RWPE1 (cell line): Measurements from ENCODE around the gene CRTC3.
"Not testable (repeated sequence)": the region's sequence is repeated elsewhere in the genome, so short reads cannot be mapped to it uniquely, and the experiment has no call there.

Source experiments
- CTCF ChIA-PET: fragments of 350-600 bp; sonication (Branson Sonifier 250); formaldehyde crosslinking; extraction: SDS; loops from one replicate; lab custom pipeline; 2021; lab: Yijun Ruan, JAX
- POLR2A ChIA-PET: fragments of 400-600 bp; formaldehyde crosslinking; extraction: SDS; loops from one replicate; lab custom pipeline; 2020; ENCODE audit warnings: antibody characterized with exemption; ENCODE audit not compliant: low non-redundant PET; lab: Yijun Ruan, JAX
- DNase-seq: peaks from one replicate; pipeline ENCODE4 v3.0.0; 2012; ENCODE audit warnings: low spot score
- H3K27ac ChIP-seq: fragments of 450-650 bp; 2 replicates; pipeline ENCODE4 v1.5.1; 2017
- CTCF ChIP-seq: fragments of 450-650 bp; conservative IDR thresholded peaks from 2 replicates; pipeline ENCODE4 v1.5.1; 2017; ENCODE audit warnings: low read depth, mild to moderate bottlenecking

CRTC3 gene

DNA sequence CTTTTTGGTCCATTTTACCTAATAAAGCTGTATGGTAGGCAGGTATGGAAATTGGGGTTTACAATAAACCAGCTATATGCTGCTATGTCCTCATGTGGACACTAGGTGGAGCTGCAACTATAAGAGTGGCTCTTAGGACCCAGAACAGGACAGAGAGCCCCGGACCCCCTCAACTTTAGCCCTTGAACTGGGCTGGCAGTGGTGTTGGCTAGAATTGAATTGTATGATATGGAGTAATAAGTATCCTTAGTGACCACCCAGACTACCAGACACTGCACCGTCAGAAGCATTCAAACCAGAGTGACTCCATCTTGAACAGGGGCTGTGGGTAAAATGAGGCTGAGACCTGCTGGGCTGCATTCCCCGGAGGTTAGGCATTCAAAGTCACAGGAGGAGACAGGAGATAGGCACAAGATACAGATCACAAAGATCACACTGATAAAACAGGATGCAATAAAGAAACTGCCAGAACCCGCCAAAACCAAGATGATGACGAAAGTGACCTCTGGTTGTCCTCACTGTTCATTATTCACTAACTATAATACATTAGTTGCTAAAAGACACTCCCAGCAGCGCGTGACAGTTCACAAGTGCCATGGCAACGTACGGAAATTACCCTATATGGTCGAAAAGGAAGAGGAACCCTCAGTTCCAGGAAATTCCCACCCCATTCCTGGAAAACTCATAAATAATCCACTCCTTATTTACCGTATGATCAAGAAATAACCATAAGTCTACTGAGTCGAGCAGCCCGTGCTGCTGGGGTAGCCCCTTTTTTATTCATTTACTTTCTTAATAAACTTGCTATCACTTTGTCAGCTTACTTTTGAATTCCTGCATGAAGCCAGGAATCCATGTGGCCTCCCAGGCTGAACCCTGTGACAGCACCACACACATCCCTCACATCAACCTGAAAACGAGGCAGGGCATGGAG, 118.7 kb downstream of the CRTC3 start:
- CTCF ChIA-PET: interaction anchor here (0.6 to 2.2 kb wide), 17 partner anchors 11 to 370 kb away, joined by 3 to 35 read pairs (median 5); partner anchors contain the start of genes BLM, FES and UNC45A
- POLR2A ChIA-PET: no interaction called here
- DNase-seq: peak; percentile 74

GRCh38 chr15:90650117-90650955, 120.6 kb downstream of the CRTC3 start:
- POLR2A ChIA-PET: no interaction called here
- TF ChIP-seq CTCF: no peak
- CTCF ChIA-PET: interaction anchor here (0.5 to 0.6 kb wide), 3 partner anchors 32 to 1086 kb away, joined by 3 to 4 read pairs (median 3); no protein-coding TSS in a partner anchor
- DNase-seq: no peak
- H3K27ac ChIP-seq: no peak overlapping the region

More for the DNA sequence above, 118.7 kb downstream of the CRTC3 start:
- no peak overlapping the region; the same call in 1 of the 2 replicates for H3K27ac ChIP-seq
- TF ChIP-seq CTCF: peak; percentile 95

DNA sequence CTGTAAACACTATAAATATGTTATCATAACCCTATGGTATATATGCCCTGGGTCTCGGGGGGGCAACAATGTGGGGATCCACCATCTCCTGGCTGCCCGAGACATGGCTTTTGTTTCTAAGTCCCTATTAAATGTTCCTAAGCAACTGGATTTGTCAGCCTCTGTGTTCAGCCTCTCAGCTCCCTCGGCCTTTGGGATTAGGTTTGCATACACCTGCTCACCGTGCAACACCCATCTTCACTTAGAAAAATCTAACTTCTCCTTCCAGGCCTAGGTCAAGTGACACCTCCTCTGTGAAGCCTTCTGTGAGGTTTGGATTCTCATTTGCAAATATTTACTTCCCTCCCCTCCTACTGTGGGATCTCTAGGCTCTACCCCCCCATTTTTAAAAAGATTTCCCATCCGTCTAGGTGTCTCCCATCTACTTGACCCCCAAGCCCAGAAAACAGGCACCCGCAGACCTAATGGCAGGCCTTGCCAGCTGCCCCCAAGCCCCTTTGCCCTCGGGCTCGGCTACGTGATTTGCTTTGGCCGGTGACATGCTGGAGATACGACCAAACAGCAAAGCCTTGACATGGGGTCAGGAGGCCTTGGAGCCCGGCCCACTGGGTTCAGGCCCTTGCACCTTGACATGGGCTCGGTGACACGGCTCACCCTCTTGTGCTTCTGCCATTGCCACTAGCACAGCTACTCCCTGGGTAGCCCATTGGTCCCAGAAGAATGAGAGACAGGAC, 121.4 kb downstream of the CRTC3 start:
- no peak for TF ChIP-seq CTCF
- DNase-seq: no peak
- ChIA-PET POLR2A (no interaction called here), CTCF (interaction anchor here (0.5 to 0.6 kb wide), 2 partner anchors 17 to 33 kb away, joined by 3 to 4 read pairs; no protein-coding TSS in a partner anchor)
- H3K27ac ChIP-seq: no peak overlapping the region

GRCh38 chr15:90654233-90655136, 124.8 kb downstream of the CRTC3 start:
- ChIA-PET POLR2A (no interaction called here), CTCF (interaction anchor here (0.6 kb wide), 1 partner anchor 99 kb away, joined by 4 read pairs; no protein-coding TSS in a partner anchor)
- DNase-seq: no peak
- no peak overlapping the region for H3K27ac ChIP-seq
- TF ChIP-seq CTCF: no peak

DNA sequence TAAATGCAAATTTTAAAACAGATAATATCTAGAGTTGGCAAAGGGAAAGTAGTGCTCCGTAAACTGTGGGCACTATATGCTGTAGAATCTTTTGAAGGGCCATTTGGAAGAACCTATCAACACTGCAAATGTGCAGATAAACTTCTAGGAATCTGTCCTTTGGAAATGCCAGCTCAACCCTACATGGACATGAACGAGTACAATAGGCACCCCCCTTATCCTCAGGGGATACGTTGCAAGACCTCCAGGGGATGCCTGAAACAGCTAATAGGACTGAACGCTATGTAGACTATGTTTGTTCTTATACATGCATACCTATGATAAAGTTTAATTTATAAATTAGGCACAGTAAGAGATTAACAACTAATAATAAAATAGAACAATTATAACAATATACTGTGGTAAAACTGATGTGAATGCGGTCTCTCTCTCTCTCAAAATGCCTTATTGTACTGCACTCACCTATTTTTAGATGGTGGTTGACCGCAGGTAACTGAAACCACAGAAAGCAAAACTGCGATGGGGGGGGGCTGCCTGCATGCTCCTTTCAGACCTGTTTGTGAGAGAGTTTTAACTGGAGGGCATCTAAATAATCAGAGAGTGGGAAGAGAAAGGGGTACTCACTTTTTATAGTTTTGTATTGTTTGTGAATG, 127.9 kb downstream of the CRTC3 start:
- POLR2A ChIA-PET: not testable (repeated sequence)

More for the DNA sequence above, 127.9 kb downstream of the CRTC3 start:
- DNase-seq, H3K27ac ChIP-seq, CTCF ChIA-PET: not testable (repeated sequence)
